DND-41 (cell line): ENCODE results near the gene CTAGE1.
"Not testable (repeated sequence)": the region's sequence is repeated elsewhere in the genome, so short reads cannot be mapped to it uniquely, and the experiment has no call there.

Source experiments
- ATAC-seq: fragments of 200-7000 bp; cut with Tn5 transposase; 3 replicates; pipeline ENCODE4 v1.9.1; 2021; ENCODE audit warnings: low read depth; ENCODE audit not compliant: insufficient read depth
- DNase-seq: peaks from one replicate; pipeline ENCODE4 v3.0.0-alpha.2; 2020
- H2AFZ ChIP-seq: 2 replicates; pipeline ENCODE4 v1.6.0; 2012; ENCODE audit warnings: low read depth, low read length
- H3K27ac ChIP-seq: 2 replicates; pipeline ENCODE4 v1.5.1; 2012; ENCODE audit warnings: low read length, inconsistent platforms
- H3K27me3 ChIP-seq: fragments of 200-600 bp; sonication (generic); 2 replicates; pipeline ENCODE4 v1.6.0; 2012; ENCODE audit warnings: low read length, mild to moderate bottlenecking, inconsistent platforms; ENCODE audit not compliant: insufficient read depth, poor library complexity
- H3K36me3 ChIP-seq: 2 replicates; pipeline ENCODE4 v1.5.1; 2012; ENCODE audit warnings: low read length, inconsistent platforms; ENCODE audit not compliant: insufficient read depth
- H3K4me1 ChIP-seq: 2 replicates; pipeline ENCODE4 v1.5.1; 2012; ENCODE audit warnings: mild to moderate bottlenecking, low read length; ENCODE audit not compliant: insufficient read depth
- H3K4me2 ChIP-seq: 2 replicates; pipeline ENCODE4 v1.6.0; 2012; ENCODE audit warnings: mild to moderate bottlenecking, moderate library complexity, low read length, inconsistent platforms; ENCODE audit not compliant: insufficient read depth
- H3K4me3 ChIP-seq, 2 experiments: fragments of 200-600 bp in 1 of 2; shearing (Covaris generic) in 1 of 2; 2 replicates each; pipeline ENCODE4 v1.5.1; 2012 to 2016; ENCODE audit warnings: inconsistent platforms in 2 of 2, low read length in 2 of 2, mild to moderate bottlenecking in 2 of 2, low read depth in 1 of 2, moderate library complexity in 1 of 2
- H3K79me2 ChIP-seq: 2 replicates; pipeline ENCODE4 v1.6.0; 2012; ENCODE audit warnings: low read length, inconsistent platforms; ENCODE audit not compliant: insufficient read depth
- H3K9ac ChIP-seq: 2 replicates; pipeline ENCODE4 v1.6.0; 2012; ENCODE audit warnings: low read depth, mild to moderate bottlenecking, inconsistent platforms, low read length, moderate library complexity
- H3K9me3 ChIP-seq: 2 replicates; pipeline ENCODE4 v1.5.1; 2012; ENCODE audit warnings: low read length, moderate library complexity, mild to moderate bottlenecking, inconsistent platforms; ENCODE audit not compliant: insufficient read depth, severe bottlenecking
- H4K20me1 ChIP-seq: 2 replicates; pipeline ENCODE4 v1.6.0; 2012; ENCODE audit warnings: low read length; ENCODE audit not compliant: insufficient read depth
- EZH2 ChIP-seq: IDR thresholded peaks from 3 replicates; pipeline ENCODE4 v1.6.1; 2012; ENCODE audit warnings: borderline replicate concordance, low read depth, mild to moderate bottlenecking, moderate library complexity, low read length, inconsistent platforms; ENCODE audit not compliant: severe bottlenecking
- TF ChIP-seq, protein P1 (sequence below): IDR thresholded peaks from 2 replicates; pipeline ENCODE4 v1.5.1; 2012; ENCODE audit warnings: borderline replicate concordance, low read length, moderate library complexity, mild to moderate bottlenecking; ENCODE audit not compliant: poor library complexity, severe bottlenecking; ENCODE audit errors: extremely low read depth

The CTAGE1 gene

DNA sequence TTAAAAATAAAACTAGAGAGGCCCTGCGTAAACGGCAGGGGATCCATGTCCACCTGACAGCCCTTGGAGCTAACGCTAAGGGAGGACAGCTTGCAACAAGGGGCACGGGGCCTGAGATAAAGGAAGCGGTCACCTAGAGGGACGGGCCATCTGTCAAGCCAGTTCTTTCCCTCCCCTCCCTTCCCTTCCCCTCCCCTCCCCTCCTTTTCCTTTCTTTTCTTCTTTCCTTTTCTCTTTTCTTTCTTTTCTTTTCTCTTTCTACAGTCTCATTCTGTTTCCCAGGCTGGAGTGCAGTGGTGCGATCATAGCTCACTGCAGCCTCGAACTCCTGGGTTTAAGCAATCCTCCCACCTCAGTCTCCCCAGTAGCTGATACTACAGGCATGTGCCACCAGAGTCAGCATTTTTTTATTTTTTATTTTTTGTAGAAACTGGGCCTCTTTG, 34.5 kb upstream of the CTAGE1 start:
- H3K36me3 ChIP-seq = no peaks in the 10 kb centered on the region
- H3K27me3 ChIP-seq = peaks cover 3% of the 10 kb centered on the region
- no peak overlapping the region for H3K27ac ChIP-seq
- H3K9me3 ChIP-seq = no peaks in the 10 kb centered on the region
- H3K4me1 ChIP-seq = no peaks in the 10 kb centered on the region
- TF ChIP-seq, protein P1, sequence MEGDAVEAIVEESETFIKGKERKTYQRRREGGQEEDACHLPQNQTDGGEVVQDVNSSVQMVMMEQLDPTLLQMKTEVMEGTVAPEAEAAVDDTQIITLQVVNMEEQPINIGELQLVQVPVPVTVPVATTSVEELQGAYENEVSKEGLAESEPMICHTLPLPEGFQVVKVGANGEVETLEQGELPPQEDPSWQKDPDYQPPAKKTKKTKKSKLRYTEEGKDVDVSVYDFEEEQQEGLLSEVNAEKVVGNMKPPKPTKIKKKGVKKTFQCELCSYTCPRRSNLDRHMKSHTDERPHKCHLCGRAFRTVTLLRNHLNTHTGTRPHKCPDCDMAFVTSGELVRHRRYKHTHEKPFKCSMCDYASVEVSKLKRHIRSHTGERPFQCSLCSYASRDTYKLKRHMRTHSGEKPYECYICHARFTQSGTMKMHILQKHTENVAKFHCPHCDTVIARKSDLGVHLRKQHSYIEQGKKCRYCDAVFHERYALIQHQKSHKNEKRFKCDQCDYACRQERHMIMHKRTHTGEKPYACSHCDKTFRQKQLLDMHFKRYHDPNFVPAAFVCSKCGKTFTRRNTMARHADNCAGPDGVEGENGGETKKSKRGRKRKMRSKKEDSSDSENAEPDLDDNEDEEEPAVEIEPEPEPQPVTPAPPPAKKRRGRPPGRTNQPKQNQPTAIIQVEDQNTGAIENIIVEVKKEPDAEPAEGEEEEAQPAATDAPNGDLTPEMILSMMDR = no peak
- TF ChIP-seq EZH2 = no peak
- H3K4me3 ChIP-seq = no peak overlapping the region
- ATAC-seq (no peak), DNase-seq (no peak)
- no peak overlapping the region for H3K4me2 ChIP-seq
- no peaks in the 10 kb centered on the region for H4K20me1 ChIP-seq
- no peak overlapping the region for H2AFZ ChIP-seq
- H3K79me2 ChIP-seq = no peaks in the 10 kb centered on the region
- no peak overlapping the region for H3K9ac ChIP-seq

GRCh38 chr18:22451796-22452195, 34.1 kb upstream of the CTAGE1 start:
- ATAC-seq (no peak), DNase-seq (no peak)
- Histone ChIP-seq H3K4me2 (no peak overlapping the region), H3K79me2 (no peaks in the 10 kb centered on the region), H4K20me1 (no peaks in the 10 kb centered on the region), H3K4me1 (no peaks in the 10 kb centered on the region), H3K36me3 (no peaks in the 10 kb centered on the region), H3K9me3 (no peaks in the 10 kb centered on the region), H3K27me3 (peaks cover 3% of the 10 kb centered on the region), H2AFZ (no peak overlapping the region), H3K27ac (no peak overlapping the region), H3K9ac (no peak overlapping the region), H3K4me3 (no peak overlapping the region)
- TF ChIP-seq, protein P1 = no peak
- TF ChIP-seq EZH2 = no peak

- not testable (repeated sequence) for H3K9me3 ChIP-seq, ATAC-seq, H4K20me1 ChIP-seq, DNase-seq, H3K79me2 ChIP-seq, H3K27ac ChIP-seq, H3K36me3 ChIP-seq, H3K4me1 ChIP-seq, H2AFZ ChIP-seq, H3K4me3 ChIP-seq, H3K9ac ChIP-seq, H3K4me2 ChIP-seq, H3K27me3 ChIP-seq
Measured at GRCh38 chr18:22450766-22451165, 33.1 kb upstream of the CTAGE1 start.

GRCh38 chr18:22450318-22450717, 32.6 kb upstream of the CTAGE1 start:
- H3K27me3 ChIP-seq, H3K4me2 ChIP-seq, ATAC-seq: not testable (repeated sequence)

DNA sequence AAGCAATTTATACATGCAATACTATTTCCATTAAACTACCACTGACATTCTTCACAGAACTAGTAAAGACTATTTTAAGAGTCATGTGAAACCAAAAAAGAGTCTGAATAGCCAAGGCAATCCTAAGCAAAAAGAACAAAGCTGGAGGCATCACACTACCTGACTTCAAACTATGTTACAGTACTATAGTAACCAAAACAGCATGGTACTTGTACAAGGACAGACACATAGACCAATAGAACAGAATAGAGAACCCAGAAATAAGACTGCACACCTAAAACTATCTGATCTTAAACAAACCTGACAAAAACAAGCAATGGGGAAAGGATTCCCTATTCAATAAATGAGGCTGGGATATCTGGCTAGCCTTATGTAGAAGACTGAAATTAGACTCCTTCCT, 32.0 kb upstream of the CTAGE1 start:
- H3K9ac ChIP-seq, DNase-seq, H3K79me2 ChIP-seq, H3K4me1 ChIP-seq, H3K9me3 ChIP-seq, H2AFZ ChIP-seq, H3K4me3 ChIP-seq, H3K4me2 ChIP-seq, ATAC-seq, H4K20me1 ChIP-seq, H3K27me3 ChIP-seq, H3K27ac ChIP-seq, H3K36me3 ChIP-seq: not testable (repeated sequence)

More at GRCh38 chr18:22450318-22450717, 32.6 kb upstream of the CTAGE1 start:
- not testable (repeated sequence) for H3K36me3 ChIP-seq, H3K27ac ChIP-seq, H3K9me3 ChIP-seq, H3K4me3 ChIP-seq, H3K79me2 ChIP-seq, DNase-seq, H3K4me1 ChIP-seq, H3K9ac ChIP-seq, H4K20me1 ChIP-seq, H2AFZ ChIP-seq
